ENCODE measurements around the gene NTN5.

- TF ChIP-seq EP300 (IDR thresholded peaks at IDR 0.05) = no peak
- TF ChIP-seq POLR2AphosphoS5 (IDR thresholded peaks at IDR 0.05) = peak in 1 of 3 donors; percentile 18
- no peak for TF ChIP-seq CTCF (IDR thresholded peaks at IDR 0.05)
Observed at GRCh38 chr19:48646722-48647216, 26.0 kb downstream of the NTN5 start.
